Measurements from ENCODE around the gene STARD5.

The STARD5 gene

DNA sequence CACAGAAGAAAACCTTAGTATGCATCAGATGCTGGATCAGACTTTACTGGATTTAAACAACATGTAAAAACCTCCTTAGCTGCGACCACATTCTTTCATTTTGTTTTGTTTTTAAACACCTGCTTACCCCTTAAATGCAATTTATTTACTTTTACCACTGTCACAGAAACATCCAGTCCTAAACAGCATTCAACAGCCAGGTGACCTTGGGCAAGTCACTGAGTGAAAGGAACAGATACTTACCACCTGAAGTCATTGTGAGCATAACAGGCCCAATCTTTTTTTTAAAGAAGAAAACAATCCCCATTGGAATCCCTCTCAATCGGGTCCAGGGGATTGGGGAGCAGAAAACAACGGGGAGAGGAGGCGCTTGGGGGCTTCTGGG lies 390 bp downstream of the STARD5 start:
- no peaks in the 10 kb centered on the region for H3K27me3 ChIP-seq (ENCODE audit: control insufficient read depth, insufficient read depth, low read length)
- no peaks in the 10 kb centered on the region for H3K9me3 ChIP-seq (replicated peaks; ENCODE audit: low read length)
- H3K4me1 ChIP-seq (ENCODE audit: control insufficient read depth, insufficient read depth, low read length), result peaks cover 41% of the 10 kb centered on the region
- peak overlapping the region; percentile 87 for H3K9ac ChIP-seq (ENCODE audit: low read depth, low read length)
- H3K36me3 ChIP-seq (ENCODE audit: insufficient read depth, low read length), result peaks cover 12% of the 10 kb centered on the region
- peak overlapping the region; percentile 97 for H3K4me2 ChIP-seq (ENCODE audit: low read length)
- H3K4me3 ChIP-seq (ENCODE audit: low read length), result peak overlapping the region; percentile 92

DNA sequence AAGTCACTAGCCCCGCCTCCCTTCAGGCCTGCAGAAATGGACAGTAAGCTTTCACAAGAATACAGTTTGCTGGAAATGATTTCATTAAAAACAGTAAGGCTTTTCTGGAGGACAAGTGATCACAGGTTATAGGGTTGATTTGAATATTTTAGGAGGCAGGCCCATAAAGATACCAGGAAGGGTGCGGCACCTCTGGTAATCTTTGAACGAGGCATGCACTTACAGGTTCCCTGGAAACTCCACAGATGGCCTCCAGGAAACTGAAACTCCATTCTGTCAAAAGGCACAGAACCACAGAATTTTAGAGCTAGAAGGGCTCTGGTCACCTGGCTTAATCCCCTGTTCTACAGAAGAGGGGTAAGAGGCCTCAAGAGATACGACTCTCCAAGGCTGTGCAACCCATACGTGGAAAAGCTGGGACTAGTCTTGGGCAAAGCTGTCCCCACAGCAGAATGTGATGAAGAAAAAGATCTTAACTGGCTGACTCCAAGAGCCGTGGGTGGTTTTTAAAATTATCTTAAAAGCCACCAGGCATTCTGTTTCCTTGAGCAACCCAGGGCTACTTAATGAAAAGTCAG lies 1.2 kb downstream of the STARD5 start:
- Histone ChIP-seq H3K4me2 (ENCODE audit: low read length) (peak overlapping the region; percentile 97), H3K36me3 (ENCODE audit: insufficient read depth, low read length) (peaks cover 14% of the 10 kb centered on the region), H3K4me3 (ENCODE audit: low read length) (peak overlapping the region; percentile 92), H3K9ac (ENCODE audit: low read depth, low read length) (no peak overlapping the region), H3K27me3 (ENCODE audit: control insufficient read depth, insufficient read depth, low read length) (no peaks in the 10 kb centered on the region), H3K9me3 (replicated peaks; ENCODE audit: low read length) (no peaks in the 10 kb centered on the region), H3K4me1 (ENCODE audit: control insufficient read depth, insufficient read depth, low read length) (peaks cover 37% of the 10 kb centered on the region)

DNA sequence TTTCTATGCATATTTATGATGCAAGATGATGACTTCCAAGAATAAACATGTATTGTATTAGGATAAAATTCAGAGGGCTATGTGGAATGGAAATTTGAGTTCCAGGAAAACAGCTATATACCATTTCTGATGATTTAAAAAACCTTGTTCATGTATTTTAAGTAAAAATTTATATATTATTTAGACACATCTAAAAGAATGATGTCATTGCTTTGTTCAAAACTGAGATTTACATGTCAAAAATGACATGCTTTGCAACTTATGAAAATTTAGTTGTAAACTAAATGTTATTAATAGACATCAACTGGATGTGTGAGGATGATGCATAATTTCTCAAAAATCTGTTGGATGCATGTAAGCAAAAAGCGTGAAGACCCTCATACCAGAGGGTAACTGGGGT lies 2.3 kb downstream of the STARD5 start:
- peaks cover 27% of the 10 kb centered on the region for H3K4me1 ChIP-seq (ENCODE audit: control insufficient read depth, insufficient read depth, low read length)
- no peaks in the 10 kb centered on the region for H3K9me3 ChIP-seq (replicated peaks; ENCODE audit: low read length)
- no peak overlapping the region for H3K4me3 ChIP-seq (ENCODE audit: low read length)
- H3K4me2 ChIP-seq (ENCODE audit: low read length), result no peak overlapping the region
- no peaks in the 10 kb centered on the region for H3K27me3 ChIP-seq (ENCODE audit: control insufficient read depth, insufficient read depth, low read length)
- H3K9ac ChIP-seq (ENCODE audit: low read depth, low read length), result no peak overlapping the region
- H3K36me3 ChIP-seq (ENCODE audit: insufficient read depth, low read length), result peaks cover 20% of the 10 kb centered on the region

DNA sequence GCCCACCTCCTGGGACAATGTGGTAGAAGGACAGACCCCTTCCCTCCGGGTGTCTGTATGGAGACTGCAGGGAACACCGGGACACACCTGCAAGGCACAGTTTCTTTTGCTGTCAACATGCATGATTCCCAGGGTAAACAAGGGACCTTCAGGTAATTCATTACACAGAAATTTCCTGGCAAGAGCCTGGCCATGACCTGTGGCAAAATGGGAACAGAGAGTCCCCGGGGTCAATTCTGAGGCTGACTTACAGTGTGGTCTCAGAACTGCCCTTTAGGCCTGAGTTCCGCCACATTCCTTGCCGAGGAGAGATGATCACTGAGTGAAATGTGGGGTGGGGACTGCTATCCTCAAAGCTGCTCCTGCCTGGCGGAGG lies 6.3 kb downstream of the STARD5 start:
- no peak overlapping the region for H3K4me3 ChIP-seq (ENCODE audit: low read length)
- peaks cover 24% of the 10 kb centered on the region for H3K36me3 ChIP-seq (ENCODE audit: insufficient read depth, low read length)
- peaks cover 16% of the 10 kb centered on the region for H3K4me1 ChIP-seq (ENCODE audit: control insufficient read depth, insufficient read depth, low read length)
- no peak overlapping the region for H3K4me2 ChIP-seq (ENCODE audit: low read length)
- H3K9me3 ChIP-seq (replicated peaks; ENCODE audit: low read length), result no peaks in the 10 kb centered on the region
- no peaks in the 10 kb centered on the region for H3K27me3 ChIP-seq (ENCODE audit: control insufficient read depth, insufficient read depth, low read length)
- H3K9ac ChIP-seq (ENCODE audit: low read depth, low read length), result no peak overlapping the region

DNA sequence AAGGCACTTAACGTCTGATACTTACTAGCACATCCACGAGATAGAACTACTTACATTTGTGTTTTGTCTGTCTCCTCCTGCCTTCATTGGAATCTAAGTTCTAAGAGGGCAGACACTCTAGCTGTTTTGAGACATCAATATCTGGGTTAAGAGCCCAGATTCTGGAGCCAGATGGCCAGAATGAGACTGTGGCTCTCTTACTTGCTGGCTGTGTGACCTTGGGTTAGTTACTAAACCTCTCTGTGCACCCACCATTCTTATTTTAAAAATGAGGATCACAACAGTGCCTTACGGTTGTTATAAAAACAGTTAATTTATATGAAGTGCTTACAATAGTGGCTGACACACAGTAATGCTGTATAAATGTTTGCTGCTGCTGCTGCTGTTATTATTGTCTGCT lies 7.7 kb downstream of the STARD5 start:
- H3K4me3 ChIP-seq (ENCODE audit: low read length), result no peak overlapping the region
- H3K36me3 ChIP-seq (ENCODE audit: insufficient read depth, low read length), result peaks cover 24% of the 10 kb centered on the region
- no peaks in the 10 kb centered on the region for H3K27me3 ChIP-seq (ENCODE audit: control insufficient read depth, insufficient read depth, low read length)
- no peak overlapping the region for H3K9ac ChIP-seq (ENCODE audit: low read depth, low read length)
- peaks cover 24% of the 10 kb centered on the region for H3K4me1 ChIP-seq (ENCODE audit: control insufficient read depth, insufficient read depth, low read length)
- H3K4me2 ChIP-seq (ENCODE audit: low read length), result no peak overlapping the region
- no peaks in the 10 kb centered on the region for H3K9me3 ChIP-seq (replicated peaks; ENCODE audit: low read length)

DNA sequence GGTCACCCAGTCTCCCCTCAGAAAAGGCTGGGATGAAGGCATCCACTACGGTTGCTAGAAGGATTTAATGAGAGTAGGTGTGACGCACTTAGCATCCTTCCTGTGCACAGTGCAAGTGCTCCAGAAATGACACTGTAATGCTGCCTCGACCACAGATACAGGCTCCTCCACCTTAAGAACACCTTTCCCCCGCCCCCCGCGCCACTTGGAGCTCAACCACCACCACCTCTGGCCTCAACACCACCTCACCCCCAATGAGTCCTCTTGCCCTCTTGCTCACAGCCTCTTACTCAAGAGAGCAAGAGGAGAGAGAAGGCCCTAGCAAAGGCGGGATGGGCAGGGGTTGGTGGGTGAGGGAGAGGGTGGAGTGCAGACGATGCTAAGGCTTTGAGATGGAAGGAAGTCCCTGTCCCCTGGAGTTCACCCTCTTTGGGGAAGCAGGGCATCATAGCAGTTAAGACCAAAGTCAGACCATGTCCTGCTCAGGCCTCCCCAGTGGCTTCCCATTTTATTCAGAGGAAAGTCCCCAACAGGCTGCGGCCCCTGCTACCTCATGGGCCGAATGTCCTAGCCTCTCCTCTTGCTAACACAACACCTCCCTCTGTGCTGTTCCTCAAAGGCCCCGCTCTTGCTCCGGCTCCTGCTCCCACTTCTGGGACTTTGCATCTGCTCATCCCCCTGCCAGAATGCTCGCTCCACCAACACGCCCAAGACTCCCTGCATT lies 8.3 kb downstream of the STARD5 start:
- H3K9ac ChIP-seq (ENCODE audit: low read depth, low read length), result no peak overlapping the region
- H3K4me2 ChIP-seq (ENCODE audit: low read length), result no peak overlapping the region
- H3K4me1 ChIP-seq (ENCODE audit: control insufficient read depth, insufficient read depth, low read length), result peaks cover 30% of the 10 kb centered on the region

DNA sequence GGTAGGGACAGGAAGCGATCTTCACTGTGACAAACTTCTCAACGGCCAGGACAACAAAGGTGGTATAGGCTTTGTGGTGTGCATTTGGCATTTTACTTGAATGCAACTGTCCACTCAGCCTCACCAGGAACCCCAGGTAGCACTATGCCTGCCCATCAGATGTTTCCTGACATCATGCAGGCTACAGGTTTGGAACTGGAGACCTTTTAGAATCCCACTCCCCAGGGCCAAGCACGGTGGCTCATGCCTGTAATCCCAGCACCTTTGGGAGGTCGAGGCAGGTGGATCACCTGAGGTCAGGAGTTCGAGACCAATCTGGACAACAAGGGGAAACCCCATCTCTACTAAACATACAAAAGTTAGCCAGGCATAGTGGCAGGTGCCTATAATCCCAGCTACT lies 9.6 kb downstream of the STARD5 start:
- Histone ChIP-seq H3K36me3 (ENCODE audit: insufficient read depth, low read length) (peaks cover 19% of the 10 kb centered on the region), H3K4me1 (ENCODE audit: control insufficient read depth, insufficient read depth, low read length) (peaks cover 30% of the 10 kb centered on the region)

More for the DNA sequence above, 8.3 kb downstream of the STARD5 start:
- no peak overlapping the region for H3K4me3 ChIP-seq (ENCODE audit: low read length)
- no peaks in the 10 kb centered on the region for H3K27me3 ChIP-seq (ENCODE audit: control insufficient read depth, insufficient read depth, low read length)
- H3K9me3 ChIP-seq (replicated peaks; ENCODE audit: low read length), result no peaks in the 10 kb centered on the region
- peaks cover 24% of the 10 kb centered on the region for H3K36me3 ChIP-seq (ENCODE audit: insufficient read depth, low read length)

DNA sequence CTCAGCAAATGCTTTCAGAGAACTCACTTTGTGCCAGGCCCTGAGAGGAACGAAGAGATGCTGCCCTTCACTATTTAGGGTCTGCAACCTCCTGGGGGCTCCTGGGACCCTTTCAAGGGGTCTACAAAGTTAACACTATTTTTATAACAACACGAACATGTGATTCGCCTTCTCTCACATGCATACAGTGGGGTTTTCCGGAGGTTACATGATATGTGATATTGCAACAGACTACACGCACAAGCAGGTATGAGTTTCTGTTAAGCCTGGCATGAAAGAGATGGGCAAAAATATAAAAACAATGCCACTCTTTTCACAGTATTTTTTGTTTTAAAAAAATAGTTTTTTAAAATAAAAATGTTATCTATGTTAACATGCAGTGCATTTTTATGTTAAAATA lies 10.3 kb downstream of the STARD5 start:
- H3K4me3 ChIP-seq (ENCODE audit: low read length), result no peak overlapping the region
- no peaks in the 10 kb centered on the region for H3K27me3 ChIP-seq (ENCODE audit: control insufficient read depth, insufficient read depth, low read length)
- peaks cover 14% of the 10 kb centered on the region for H3K36me3 ChIP-seq (ENCODE audit: insufficient read depth, low read length)
- peaks cover 35% of the 10 kb centered on the region for H3K4me1 ChIP-seq (ENCODE audit: control insufficient read depth, insufficient read depth, low read length)
- H3K9me3 ChIP-seq (replicated peaks; ENCODE audit: low read length), result no peaks in the 10 kb centered on the region
- no peak overlapping the region for H3K9ac ChIP-seq (ENCODE audit: low read depth, low read length)
- peak overlapping the region; percentile 55 for H3K4me2 ChIP-seq (ENCODE audit: low read length)

More for the DNA sequence above, 9.6 kb downstream of the STARD5 start:
- H3K4me3 ChIP-seq (ENCODE audit: low read length), result no peak overlapping the region
- H3K4me2 ChIP-seq (ENCODE audit: low read length), result no peak overlapping the region
- H3K27me3 ChIP-seq (ENCODE audit: control insufficient read depth, insufficient read depth, low read length), result no peaks in the 10 kb centered on the region
- H3K9ac ChIP-seq (ENCODE audit: low read depth, low read length), result no peak overlapping the region
- no peaks in the 10 kb centered on the region for H3K9me3 ChIP-seq (replicated peaks; ENCODE audit: low read length)

DNA sequence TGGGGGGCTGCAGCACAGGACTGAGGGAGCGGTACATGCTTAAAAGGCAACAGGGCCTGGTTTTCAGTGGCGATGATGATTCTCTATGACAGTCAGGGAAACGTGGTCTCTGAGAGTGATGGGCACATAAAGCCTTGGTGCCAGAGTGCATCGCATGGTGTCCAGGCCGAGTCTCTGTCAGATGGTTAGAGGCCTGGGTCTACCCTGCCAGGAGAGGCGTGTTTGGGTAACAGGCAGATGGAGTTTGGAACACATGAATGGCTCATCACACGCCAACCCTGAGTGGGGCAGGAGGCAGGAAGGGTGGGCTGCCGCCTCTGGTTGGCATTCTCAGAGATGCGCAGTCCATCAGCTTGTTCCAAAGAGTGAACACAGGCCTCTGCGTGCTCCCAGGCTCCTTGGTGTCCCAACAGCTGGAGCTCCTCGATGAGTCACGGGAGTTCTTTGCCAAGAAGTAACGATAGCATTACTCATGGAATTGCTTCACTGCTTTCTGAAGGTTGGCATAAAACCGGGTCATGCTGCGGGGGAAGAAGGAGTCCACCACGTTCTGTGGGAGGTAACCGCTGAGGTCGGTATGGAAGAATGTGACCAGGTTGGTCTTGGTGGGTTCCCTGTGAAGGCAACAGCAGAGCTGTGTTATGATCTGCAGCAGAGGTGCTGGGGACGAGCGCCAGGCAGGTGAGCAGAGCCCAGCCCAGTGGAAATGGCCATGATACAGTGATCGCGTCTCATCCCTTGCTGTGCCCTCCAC lies 11.0 kb downstream of the STARD5 start:
- H3K36me3 ChIP-seq (ENCODE audit: insufficient read depth, low read length), result peaks cover 12% of the 10 kb centered on the region
- H3K9me3 ChIP-seq (replicated peaks; ENCODE audit: low read length), result no peaks in the 10 kb centered on the region
- H3K4me3 ChIP-seq (ENCODE audit: low read length), result peak overlapping the region; percentile 6
- H3K4me1 ChIP-seq (ENCODE audit: control insufficient read depth, insufficient read depth, low read length), result peaks cover 42% of the 10 kb centered on the region
- peak overlapping the region; percentile 55 for H3K4me2 ChIP-seq (ENCODE audit: low read length)
- no peaks in the 10 kb centered on the region for H3K27me3 ChIP-seq (ENCODE audit: control insufficient read depth, insufficient read depth, low read length)
- peak overlapping the region; percentile 36 for H3K9ac ChIP-seq (ENCODE audit: low read depth, low read length)

DNA sequence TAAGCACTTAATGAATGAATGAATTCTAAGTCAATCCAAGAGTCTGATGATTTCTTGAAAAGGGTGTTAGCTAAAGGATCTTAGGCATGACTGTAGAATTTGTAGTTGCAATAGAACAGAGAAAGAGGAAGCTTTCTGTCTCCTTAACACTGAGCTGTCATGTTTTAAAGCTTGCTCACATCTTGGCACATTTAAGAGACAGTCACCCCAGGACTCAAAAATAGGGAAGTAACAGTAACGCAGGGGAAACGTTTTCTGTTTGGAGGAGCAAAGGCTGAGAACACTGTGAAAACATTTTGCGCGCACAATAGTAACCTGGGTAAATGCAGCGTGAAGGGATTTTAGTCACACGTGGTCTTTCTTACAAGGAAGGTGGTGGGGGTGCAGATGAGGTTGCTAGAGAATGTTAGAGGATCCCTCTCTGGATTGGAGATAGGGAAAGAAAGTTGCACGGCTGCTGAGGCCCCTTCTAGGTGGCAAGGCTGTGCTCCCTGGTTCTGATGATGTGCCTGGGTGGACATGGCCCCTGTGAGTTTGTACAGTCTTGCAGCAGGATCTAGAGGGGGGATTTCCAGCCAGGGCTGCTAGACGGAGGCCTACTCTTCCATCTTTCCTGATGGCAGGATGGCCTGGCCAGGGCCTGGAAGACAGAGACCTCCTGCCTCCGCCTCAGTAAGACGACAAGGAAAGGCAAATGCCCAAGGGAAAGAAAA lies 12.0 kb downstream of the STARD5 start:
- H3K27me3 ChIP-seq (ENCODE audit: control insufficient read depth, insufficient read depth, low read length), result no peaks in the 10 kb centered on the region
- peaks cover 5% of the 10 kb centered on the region for H3K36me3 ChIP-seq (ENCODE audit: insufficient read depth, low read length)
- no peak overlapping the region for H3K4me3 ChIP-seq (ENCODE audit: low read length)
- no peaks in the 10 kb centered on the region for H3K9me3 ChIP-seq (replicated peaks; ENCODE audit: low read length)
- no peak overlapping the region for H3K4me2 ChIP-seq (ENCODE audit: low read length)
- H3K9ac ChIP-seq (ENCODE audit: low read depth, low read length), result peak overlapping the region; percentile 36
- H3K4me1 ChIP-seq (ENCODE audit: control insufficient read depth, insufficient read depth, low read length), result peaks cover 43% of the 10 kb centered on the region

DNA sequence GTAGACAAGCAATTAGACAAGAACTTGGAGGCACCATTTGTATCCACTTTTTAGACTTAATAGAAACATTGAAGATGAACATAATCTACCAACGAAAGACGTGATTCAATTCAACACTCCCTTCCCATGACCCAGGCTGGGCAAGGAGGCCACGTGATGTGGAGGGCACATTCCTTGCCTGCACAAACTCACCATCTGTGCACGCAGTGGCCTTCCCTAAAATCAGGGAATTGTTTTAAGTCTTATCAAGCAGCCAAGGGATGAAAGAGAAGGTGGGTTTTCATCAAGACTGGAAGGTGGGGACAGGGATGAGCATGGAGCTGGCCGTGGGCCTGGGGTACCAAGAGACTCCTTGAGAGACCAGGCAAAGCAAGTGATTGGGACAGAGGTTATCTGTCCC lies 13.5 kb downstream of the STARD5 start:
- Histone ChIP-seq H3K4me3 (ENCODE audit: low read length) (no peak overlapping the region), H3K4me1 (ENCODE audit: control insufficient read depth, insufficient read depth, low read length) (peaks cover 43% of the 10 kb centered on the region), H3K4me2 (ENCODE audit: low read length) (no peak overlapping the region), H3K9ac (ENCODE audit: low read depth, low read length) (no peak overlapping the region), H3K36me3 (ENCODE audit: insufficient read depth, low read length) (no peaks in the 10 kb centered on the region), H3K27me3 (ENCODE audit: control insufficient read depth, insufficient read depth, low read length) (no peaks in the 10 kb centered on the region), H3K9me3 (replicated peaks; ENCODE audit: low read length) (no peaks in the 10 kb centered on the region)

Data from skeletal muscle satellite cell (primary cell).